Thoracic aorta (tissue), 2 donors: Measurements from ENCODE around the gene ZDHHC13. TPM values are rescaled to one million over a fixed set of nuclear protein-coding genes. Genes with fewer than 3 reads are reported as not detected.

Experiments used
- ATAC-seq: fragments of 150-250 bp; one replicate; pipeline ENCODE4 v1.8.0; 2017; ENCODE audit warnings: low read depth; ENCODE audit not compliant: insufficient number of reproducible peaks, low FRiP score
- DNase-seq: peaks from one replicate; pipeline ENCODE4 v3.0.0-alpha.2; 2020; ENCODE audit warnings: low spot score
- H3K27ac ChIP-seq, 2 donors: fragments of 200-600 bp; sonication (generic); 1 replicate in 1 of 2; 2 replicates in 1 of 2; pipeline ENCODE4 v1.5.1; 2016; ENCODE audit warnings: mild to moderate bottlenecking in 2 of 2, moderate library complexity in 2 of 2
- H3K27me3 ChIP-seq: fragments of 200-600 bp; sonication (generic); replicated peaks from 2 replicates; pipeline ENCODE4 v1.6.0; 2016; ENCODE audit warnings: mild to moderate bottlenecking; ENCODE audit not compliant: insufficient read depth
- H3K36me3 ChIP-seq: fragments of 200-600 bp; sonication (generic); one replicate; pipeline ENCODE4 v1.5.1; 2016
- H3K4me1 ChIP-seq, 2 donors: fragments of 200-600 bp; sonication (generic); 1 replicate in 1 of 2; 2 replicates in 1 of 2; pipeline versions ENCODE4 v1.5.1 to v1.6.0; 2016; ENCODE audit warnings: low read depth in 2 of 2, mild to moderate bottlenecking in 1 of 2; ENCODE audit not compliant: control insufficient read depth in 1 of 2
- H3K4me3 ChIP-seq: fragments of 200-600 bp; sonication (generic); 2 replicates; pipeline ENCODE4 v1.5.1; 2016; ENCODE audit warnings: mild to moderate bottlenecking
- H3K9me3 ChIP-seq: fragments of 200-600 bp; sonication (generic); 2 replicates; pipeline ENCODE4 v1.5.1; 2016
- total RNA-seq, 2 donors: library from RNA; depleted of rRNA; stranded (reverse); fragments of >200 nt; gene quantifications; one replicate each; pipeline versions ENCODE4 v1.1.0 to v1.2.3, GENCODE V29; 2016
- TF ChIP-seq, protein P1 (sequence below): fragments of 200-600 bp; sonication (generic); IDR thresholded peaks from one replicate; pipeline ENCODE4 v1.5.1; 2019; ENCODE audit warnings: antibody characterized with exemption

Gene ZDHHC13
- total RNA-seq, 2 donors from 2014 or later: 11.9 to 12.6 TPM

- DNase-seq (no peak), ATAC-seq (no peak)
- Histone ChIP-seq H3K27me3 (no peaks in the 10 kb centered on the region), H3K9me3 (no peaks in the 10 kb centered on the region), H3K4me3 (no peak overlapping the region), H3K36me3 (peaks cover 9% of the 10 kb centered on the region), H3K4me1 (no peaks in the 10 kb centered on the region), H3K27ac (no peak overlapping the region)
- TF ChIP-seq, protein P1, sequence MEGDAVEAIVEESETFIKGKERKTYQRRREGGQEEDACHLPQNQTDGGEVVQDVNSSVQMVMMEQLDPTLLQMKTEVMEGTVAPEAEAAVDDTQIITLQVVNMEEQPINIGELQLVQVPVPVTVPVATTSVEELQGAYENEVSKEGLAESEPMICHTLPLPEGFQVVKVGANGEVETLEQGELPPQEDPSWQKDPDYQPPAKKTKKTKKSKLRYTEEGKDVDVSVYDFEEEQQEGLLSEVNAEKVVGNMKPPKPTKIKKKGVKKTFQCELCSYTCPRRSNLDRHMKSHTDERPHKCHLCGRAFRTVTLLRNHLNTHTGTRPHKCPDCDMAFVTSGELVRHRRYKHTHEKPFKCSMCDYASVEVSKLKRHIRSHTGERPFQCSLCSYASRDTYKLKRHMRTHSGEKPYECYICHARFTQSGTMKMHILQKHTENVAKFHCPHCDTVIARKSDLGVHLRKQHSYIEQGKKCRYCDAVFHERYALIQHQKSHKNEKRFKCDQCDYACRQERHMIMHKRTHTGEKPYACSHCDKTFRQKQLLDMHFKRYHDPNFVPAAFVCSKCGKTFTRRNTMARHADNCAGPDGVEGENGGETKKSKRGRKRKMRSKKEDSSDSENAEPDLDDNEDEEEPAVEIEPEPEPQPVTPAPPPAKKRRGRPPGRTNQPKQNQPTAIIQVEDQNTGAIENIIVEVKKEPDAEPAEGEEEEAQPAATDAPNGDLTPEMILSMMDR: no peak
Measured at GRCh38 chr11:19164230-19164855, 47.4 kb downstream of the ZDHHC13 start.

GRCh38 chr11:19164881-19165280 lies 47.9 kb downstream of the ZDHHC13 start:
- Histone ChIP-seq H3K9me3 (no peaks in the 10 kb centered on the region), H3K27me3 (no peaks in the 10 kb centered on the region), H3K36me3 (peaks cover 6% of the 10 kb centered on the region), H3K4me1 (no peaks in the 10 kb centered on the region), H3K27ac (no peak overlapping the region), H3K4me3 (no peak overlapping the region)
- DNase-seq (no peak), ATAC-seq (no peak)
- TF ChIP-seq, protein P1: no peak

GRCh38 chr11:19168090-19168489 lies 51.1 kb downstream of the ZDHHC13 start:
- Histone ChIP-seq H3K27ac (no peak overlapping the region), H3K4me1 (no peaks in the 10 kb centered on the region), H3K4me3 (no peak overlapping the region), H3K36me3 (peaks cover 13% of the 10 kb centered on the region), H3K27me3 (no peaks in the 10 kb centered on the region), H3K9me3 (no peaks in the 10 kb centered on the region)
- ATAC-seq (no peak), DNase-seq (no peak)
- TF ChIP-seq, protein P1: no peak

DNA sequence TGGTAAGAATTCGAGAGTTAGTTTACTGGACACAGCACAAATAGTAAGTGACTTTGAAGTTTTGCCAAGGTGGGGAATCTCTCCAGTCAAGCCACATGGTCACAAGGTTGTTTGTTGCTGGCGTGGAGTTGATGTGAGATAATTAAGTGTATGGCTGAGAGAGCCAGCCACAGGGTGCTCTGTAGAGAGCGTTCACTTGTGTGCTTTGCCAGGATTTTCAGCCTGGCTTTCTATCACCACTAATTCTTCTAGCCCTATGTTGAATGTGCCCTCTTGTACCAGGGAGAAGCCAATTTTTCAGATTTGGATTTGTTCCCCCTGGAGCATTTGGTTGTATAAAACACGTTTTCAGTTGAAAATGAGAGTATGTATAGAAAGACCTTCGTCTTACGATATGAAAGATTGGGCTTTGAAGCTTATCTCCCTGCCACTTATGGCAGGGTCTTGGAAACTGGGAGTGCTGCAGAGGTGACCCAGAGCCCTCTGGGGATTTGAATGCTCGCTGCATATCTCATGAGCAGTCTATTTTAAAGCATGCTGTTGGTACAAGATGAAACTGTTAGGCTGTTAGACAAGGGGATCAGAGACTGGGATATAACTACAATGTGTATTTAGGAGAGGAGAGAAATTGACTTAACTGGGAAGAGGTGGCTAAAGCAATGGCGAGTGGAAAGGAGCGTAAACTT lies 56.2 kb downstream of the ZDHHC13 start:
- peaks cover 12% of the 10 kb centered on the region for H3K36me3 ChIP-seq
- no peaks in the 10 kb centered on the region for H3K27me3 ChIP-seq
- no peak overlapping the region for H3K4me3 ChIP-seq
- no peak for DNase-seq
- no peak overlapping the region for H3K27ac ChIP-seq
- no peaks in the 10 kb centered on the region for H3K4me1 ChIP-seq
- TF ChIP-seq, protein P1: no peak
- ATAC-seq: no peak
- no peaks in the 10 kb centered on the region for H3K9me3 ChIP-seq

- no peaks in the 10 kb centered on the region for H3K27me3 ChIP-seq
- no peak overlapping the region for H3K4me3 ChIP-seq
- H3K36me3 ChIP-seq: peaks cover 12% of the 10 kb centered on the region
- H3K9me3 ChIP-seq: no peaks in the 10 kb centered on the region
- TF ChIP-seq, protein P1: no peak
- no peak overlapping the region for H3K27ac ChIP-seq
- ATAC-seq (no peak), DNase-seq (no peak)
- no peaks in the 10 kb centered on the region for H3K4me1 ChIP-seq
Measured at GRCh38 chr11:19173964-19174638, 57.1 kb downstream of the ZDHHC13 start.
